Stimulated activated CD8-positive, alpha-beta memory T cell treated with anti-CD3 and anti-CD28 coated beads, Interleukin-4, amount 100 ng/mL, for 24 hours (primary cell): ENCODE results near the gene KCTD5.
"Not testable (repeated sequence)": the region's sequence is repeated elsewhere in the genome, so short reads cannot be mapped to it uniquely, and the experiment has no call there.

Experiments used
- DNase-seq: peaks from one replicate; pipeline ENCODE4 v3.0.0-alpha.2; 2020; ENCODE audit warnings: low read depth

The KCTD5 gene

GRCh38 chr16:2710021-2710710, 27.8 kb downstream of the KCTD5 start:
- DNase-seq: no peak

- DNase-seq: no peak
Measured at GRCh38 chr16:2710711-2711231, 28.4 kb downstream of the KCTD5 start.

GRCh38 chr16:2711370-2712062, 29.2 kb downstream of the KCTD5 start:
- no peak for DNase-seq

- DNase-seq: no peak
Measured at GRCh38 chr16:2712063-2712441, 29.7 kb downstream of the KCTD5 start.

GRCh38 chr16:2712546-2712945, 30.2 kb downstream of the KCTD5 start:
- no peak for DNase-seq

GRCh38 chr16:2713523-2713922, 31.2 kb downstream of the KCTD5 start:
- no peak for DNase-seq

- DNase-seq: no peak
Measured at GRCh38 chr16:2713985-2714774, 31.9 kb downstream of the KCTD5 start.

- no peak for DNase-seq
Measured at GRCh38 chr16:2715064-2715463, 32.7 kb downstream of the KCTD5 start.

GRCh38 chr16:2715519-2715918, 33.2 kb downstream of the KCTD5 start:
- DNase-seq: peak; percentile 79

GRCh38 chr16:2715966-2716885, 33.9 kb downstream of the KCTD5 start:
- DNase-seq: no peak

GRCh38 chr16:2716948-2717347, 34.6 kb downstream of the KCTD5 start:
- DNase-seq: no peak

- no peak for DNase-seq
Measured at GRCh38 chr16:2717383-2718263, 35.3 kb downstream of the KCTD5 start.

GRCh38 chr16:2719328-2720063, 37.2 kb downstream of the KCTD5 start:
- DNase-seq: no peak

GRCh38 chr16:2720064-2720457, 37.7 kb downstream of the KCTD5 start, which contains the start of gene PRSS27:
TSS of gene PRSS27 (minus strand) at chr16:2720224. CDS start at chr16:2720160, 64 bp downstream.
- no peak for DNase-seq

GRCh38 chr16:2720719-2721633, 38.7 kb downstream of the KCTD5 start:
- DNase-seq: peak; percentile 75

- not testable (repeated sequence) for DNase-seq
Measured at GRCh38 chr16:2721634-2722173, 39.4 kb downstream of the KCTD5 start.

- DNase-seq: no peak
Measured at GRCh38 chr16:2724088-2724676, 41.9 kb downstream of the KCTD5 start.

GRCh38 chr16:2724816-2725348, 42.6 kb downstream of the KCTD5 start:
- DNase-seq: no peak
